ENCODE measurements around the gene MRPL42.

The MRPL42 gene

DNA sequence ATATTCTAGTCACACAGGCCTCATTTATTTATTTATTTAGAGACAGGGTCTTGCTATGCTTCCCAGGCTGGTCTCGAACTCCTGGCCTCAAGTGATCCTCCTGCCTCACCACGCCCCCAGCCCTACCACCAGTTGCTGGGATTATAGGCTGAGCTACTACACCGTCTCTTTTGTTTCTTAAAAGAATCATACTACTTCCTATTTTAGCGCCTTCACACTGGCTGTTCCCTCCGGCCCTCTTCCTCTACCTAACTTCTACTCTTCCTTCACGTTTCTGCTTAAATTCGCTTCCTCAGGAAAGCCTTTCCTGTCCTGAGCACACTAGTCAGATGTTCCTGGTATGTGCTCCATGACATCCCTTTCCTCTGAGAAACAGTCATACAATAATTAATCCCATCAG is 6.4 kb upstream of the MRPL42 start:
- no CpG with 5 or more reads among the region's 7 CpGs for WGBS, 2 donors (ENCODE audit: extremely low coverage in 2 of 2, insufficient read length in 2 of 2, insufficient replicate concordance in 1 of 2)
- Histone ChIP-seq H3K4me2 (ENCODE audit: insufficient read depth, low read length, poor library complexity, severe bottlenecking) (no peak overlapping the region), H3K9ac (ENCODE audit: low read depth, low read length, poor library complexity) (no peak overlapping the region), H3K4ac (ENCODE audit: low read length) (no peak overlapping the region), H3K18ac (ENCODE audit: low read length) (no peak overlapping the region), H2BK5ac (ENCODE audit: low read length) (no peak overlapping the region), H3K23ac (ENCODE audit: low read depth, low read length, poor library complexity) (no peak overlapping the region), H3K27ac (replicated peaks; ENCODE audit: low read length) (no peak overlapping the region), H3K9me3 (replicated peaks in 1 of 2; ENCODE audit: control insufficient read depth in 2 of 2, insufficient read depth in 1 of 2, low read depth in 1 of 2, low read length in 2 of 2) (no peaks in the 10 kb centered on the region), H2BK12ac (ENCODE audit: low read length) (no peak overlapping the region), H3K4me1 (ENCODE audit: control insufficient read depth in 2 of 2, insufficient read depth in 1 of 2, low read depth in 1 of 2, low read length in 2 of 2) (peaks cover 0 to 2% of the 10 kb centered on the region in 2 donors), H3K27me3 (ENCODE audit: control insufficient read depth in 3 of 3, insufficient read depth in 3 of 3, low read depth in 1 of 3, low read length in 3 of 3) (no peaks in the 10 kb centered on the region), H2BK15ac (ENCODE audit: low read length) (peak overlapping the region; percentile 49), H3K79me1 (ENCODE audit: low read depth, low read length) (no peaks in the 10 kb centered on the region), H2BK120ac (ENCODE audit: low read depth, low read length) (no peak overlapping the region), H3K4me3 (ENCODE audit: low read length in 2 of 2) (no peak overlapping the region), H3K36me3 (replicated peaks in 1 of 2; ENCODE audit: control insufficient read depth in 2 of 2, insufficient read depth in 2 of 2, low read length in 2 of 2) (no peaks in the 10 kb centered on the region), H4K8ac (ENCODE audit: low read depth, low read length) (no peak overlapping the region), H2AK5ac (ENCODE audit: low read depth, low read length) (no peak overlapping the region), H3K14ac (ENCODE audit: low read length) (no peak overlapping the region), H4K91ac (ENCODE audit: low read depth, low read length, poor library complexity) (no peak overlapping the region), H2AFZ (ENCODE audit: low read length) (no peak overlapping the region)
- DNase-seq (ENCODE audit: low spot score): no peak

DNA sequence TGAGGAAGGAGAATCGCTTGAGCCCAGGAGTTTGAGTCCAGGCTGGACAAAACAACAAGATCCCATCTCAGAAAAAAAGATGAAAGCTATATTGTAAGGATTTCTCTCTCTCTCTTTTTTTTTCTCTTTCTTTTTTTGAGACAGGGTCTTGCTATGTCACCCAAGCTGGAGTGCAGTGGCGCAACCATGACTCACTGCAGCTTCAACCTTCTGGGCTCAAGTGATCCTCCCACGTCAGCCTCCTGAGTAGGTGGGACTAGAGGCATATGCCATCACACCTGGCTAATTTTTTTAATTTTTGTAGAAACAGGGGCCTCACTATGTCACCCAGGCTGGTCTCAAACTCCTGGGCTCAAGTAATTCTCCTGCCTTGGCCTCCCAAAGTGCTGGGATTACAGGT is 5.8 kb upstream of the MRPL42 start:
- no peak overlapping the region for H2BK5ac ChIP-seq (ENCODE audit: low read length)
- no peak overlapping the region for H3K23ac ChIP-seq (ENCODE audit: low read depth, low read length, poor library complexity)
- H3K9ac ChIP-seq (ENCODE audit: low read depth, low read length, poor library complexity): no peak overlapping the region
- no peak overlapping the region for H3K4me3 ChIP-seq (ENCODE audit: low read length in 2 of 2)
- no peak overlapping the region for H2AFZ ChIP-seq (ENCODE audit: low read length)
- no peak overlapping the region for H3K14ac ChIP-seq (ENCODE audit: low read length)
- H2BK12ac ChIP-seq (ENCODE audit: low read length): no peak overlapping the region
- H3K4me2 ChIP-seq (ENCODE audit: insufficient read depth, low read length, poor library complexity, severe bottlenecking): no peak overlapping the region
- no peaks in the 10 kb centered on the region for H3K36me3 ChIP-seq (replicated peaks in 1 of 2; ENCODE audit: control insufficient read depth in 2 of 2, insufficient read depth in 2 of 2, low read length in 2 of 2)
- H2BK120ac ChIP-seq (ENCODE audit: low read depth, low read length): no peak overlapping the region
- H2BK15ac ChIP-seq (ENCODE audit: low read length): no peak overlapping the region
- no peak overlapping the region for H2AK5ac ChIP-seq (ENCODE audit: low read depth, low read length)
- no peak overlapping the region for H4K91ac ChIP-seq (ENCODE audit: low read depth, low read length, poor library complexity)
- H3K4ac ChIP-seq (ENCODE audit: low read length): no peak overlapping the region
- no peak overlapping the region for H3K18ac ChIP-seq (ENCODE audit: low read length)
- DNase-seq (ENCODE audit: low spot score): no peak
- H3K9me3 ChIP-seq (replicated peaks in 1 of 2; ENCODE audit: control insufficient read depth in 2 of 2, insufficient read depth in 1 of 2, low read depth in 1 of 2, low read length in 2 of 2): no peaks in the 10 kb centered on the region
- H3K4me1 ChIP-seq (ENCODE audit: control insufficient read depth in 2 of 2, insufficient read depth in 1 of 2, low read depth in 1 of 2, low read length in 2 of 2): peaks cover 0 to 2% of the 10 kb centered on the region in 2 donors
- WGBS, 2 donors (ENCODE audit: extremely low coverage in 2 of 2, insufficient read length in 2 of 2, insufficient replicate concordance in 1 of 2): no CpG with 5 or more reads among the region's 3 CpGs
- H3K79me1 ChIP-seq (ENCODE audit: low read depth, low read length): no peaks in the 10 kb centered on the region
- no peak overlapping the region for H3K27ac ChIP-seq (replicated peaks; ENCODE audit: low read length)
- no peaks in the 10 kb centered on the region for H3K27me3 ChIP-seq (ENCODE audit: control insufficient read depth in 3 of 3, insufficient read depth in 3 of 3, low read depth in 1 of 3, low read length in 3 of 3)
- no peak overlapping the region for H4K8ac ChIP-seq (ENCODE audit: low read depth, low read length)

DNA sequence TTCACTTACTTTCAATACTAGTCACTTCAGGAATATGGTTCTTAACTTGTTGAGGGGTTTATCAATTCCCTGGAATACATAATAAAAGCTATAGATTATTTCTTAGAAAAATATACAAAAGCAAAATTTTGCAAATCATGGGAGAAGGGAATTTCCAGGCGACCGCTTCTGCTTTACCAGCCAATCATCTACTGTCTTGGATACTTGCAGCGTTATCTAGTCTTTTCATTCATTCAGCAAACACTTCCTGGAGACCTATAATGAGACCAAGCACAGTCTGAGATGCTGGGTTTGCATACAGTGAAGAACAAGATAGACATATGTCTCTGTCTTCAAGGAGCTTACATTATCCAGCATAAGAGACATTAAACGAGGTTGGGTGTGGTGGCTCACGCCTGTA is 1.5 kb upstream of the MRPL42 start:
- Histone ChIP-seq H3K4ac (ENCODE audit: low read length) (no peak overlapping the region), H3K9me3 (replicated peaks in 1 of 2; ENCODE audit: control insufficient read depth in 2 of 2, insufficient read depth in 1 of 2, low read depth in 1 of 2, low read length in 2 of 2) (peaks cover 0 to 3% of the 10 kb centered on the region in 2 donors), H3K23ac (ENCODE audit: low read depth, low read length, poor library complexity) (no peak overlapping the region), H2BK12ac (ENCODE audit: low read length) (no peak overlapping the region), H2BK5ac (ENCODE audit: low read length) (no peak overlapping the region), H3K9ac (ENCODE audit: low read depth, low read length, poor library complexity) (no peak overlapping the region), H3K27me3 (ENCODE audit: control insufficient read depth in 3 of 3, insufficient read depth in 3 of 3, low read depth in 1 of 3, low read length in 3 of 3) (no peaks in the 10 kb centered on the region), H2AK5ac (ENCODE audit: low read depth, low read length) (no peak overlapping the region), H3K4me1 (ENCODE audit: control insufficient read depth in 2 of 2, insufficient read depth in 1 of 2, low read depth in 1 of 2, low read length in 2 of 2) (peaks cover 0 to 5% of the 10 kb centered on the region in 2 donors), H4K8ac (ENCODE audit: low read depth, low read length) (no peak overlapping the region), H2BK15ac (ENCODE audit: low read length) (no peak overlapping the region), H3K14ac (ENCODE audit: low read length) (no peak overlapping the region), H2BK120ac (ENCODE audit: low read depth, low read length) (no peak overlapping the region), H3K27ac (replicated peaks; ENCODE audit: low read length) (no peak overlapping the region), H3K79me1 (ENCODE audit: low read depth, low read length) (no peaks in the 10 kb centered on the region), H2AFZ (ENCODE audit: low read length) (no peak overlapping the region), H3K36me3 (replicated peaks in 1 of 2; ENCODE audit: control insufficient read depth in 2 of 2, insufficient read depth in 2 of 2, low read length in 2 of 2) (peaks cover 1 to 24% of the 10 kb centered on the region in 2 donors), H3K4me3 (ENCODE audit: low read length in 2 of 2) (no peak overlapping the region), H3K18ac (ENCODE audit: low read length) (no peak overlapping the region), H3K4me2 (ENCODE audit: insufficient read depth, low read length, poor library complexity, severe bottlenecking) (no peak overlapping the region), H4K91ac (ENCODE audit: low read depth, low read length, poor library complexity) (no peak overlapping the region)
- DNase-seq (ENCODE audit: low spot score): no peak
- WGBS, 2 donors (ENCODE audit: extremely low coverage in 2 of 2, insufficient read length in 2 of 2, insufficient replicate concordance in 1 of 2): no CpG with 5 or more reads among the region's 5 CpGs

DNA sequence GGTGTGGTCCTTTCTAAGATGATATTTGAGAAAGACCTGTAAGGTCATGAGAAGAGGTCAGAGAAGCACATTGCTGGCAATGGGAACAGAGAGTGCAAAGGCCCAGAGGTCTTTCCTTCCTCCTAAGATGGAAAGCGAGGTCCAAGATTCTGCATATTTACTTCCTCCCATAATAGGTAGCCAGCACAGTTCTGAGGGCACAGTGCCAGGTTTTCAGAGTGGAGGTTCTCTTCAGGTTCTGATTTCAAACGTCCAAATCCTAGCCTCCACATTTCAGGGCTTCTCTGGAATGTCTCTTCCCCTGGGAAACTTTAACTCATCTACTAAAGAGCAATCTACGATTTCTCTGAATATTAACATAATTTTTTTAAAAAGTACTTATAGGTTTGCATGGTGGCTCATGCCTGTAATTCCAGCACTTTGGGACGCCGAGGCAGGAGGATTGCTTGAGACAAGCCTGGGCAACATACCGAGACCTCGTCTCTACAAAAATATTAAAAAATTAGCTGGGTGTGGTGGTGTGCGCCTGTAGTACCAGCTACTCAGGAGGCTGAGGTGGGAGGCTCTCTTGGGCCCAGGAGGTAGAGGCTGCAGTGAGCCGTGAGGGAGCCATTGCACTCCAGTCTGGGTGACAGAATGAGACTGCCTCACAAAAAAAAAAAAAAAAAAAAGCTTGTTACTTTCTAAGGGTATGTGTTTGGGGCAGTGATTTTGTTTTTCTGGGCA is 526 bp upstream of the MRPL42 start:
- WGBS, 2 donors (ENCODE audit: extremely low coverage in 2 of 2, insufficient read length in 2 of 2, insufficient replicate concordance in 1 of 2): no CpG with 5 or more reads among the region's 9 CpGs
- H4K8ac ChIP-seq (ENCODE audit: low read depth, low read length): no peak overlapping the region
- H2BK120ac ChIP-seq (ENCODE audit: low read depth, low read length): no peak overlapping the region
- peaks cover 0 to 3% of the 10 kb centered on the region in 2 donors for H3K9me3 ChIP-seq (replicated peaks in 1 of 2; ENCODE audit: control insufficient read depth in 2 of 2, insufficient read depth in 1 of 2, low read depth in 1 of 2, low read length in 2 of 2)
- H3K4me1 ChIP-seq (ENCODE audit: control insufficient read depth in 2 of 2, insufficient read depth in 1 of 2, low read depth in 1 of 2, low read length in 2 of 2): peaks cover 0 to 5% of the 10 kb centered on the region in 2 donors
- no peak for DNase-seq (ENCODE audit: low spot score)
- H3K27ac ChIP-seq (replicated peaks; ENCODE audit: low read length): no peak overlapping the region
- H3K27me3 ChIP-seq (ENCODE audit: control insufficient read depth in 3 of 3, insufficient read depth in 3 of 3, low read depth in 1 of 3, low read length in 3 of 3): no peaks in the 10 kb centered on the region
- no peak overlapping the region for H2BK5ac ChIP-seq (ENCODE audit: low read length)
- peak overlapping the region in 1 of 2 donors; percentile 76 for H3K4me3 ChIP-seq (ENCODE audit: low read length in 2 of 2)
- no peak overlapping the region for H3K18ac ChIP-seq (ENCODE audit: low read length)
- no peak overlapping the region for H3K4ac ChIP-seq (ENCODE audit: low read length)
- H2BK15ac ChIP-seq (ENCODE audit: low read length): no peak overlapping the region
- no peak overlapping the region for H3K4me2 ChIP-seq (ENCODE audit: insufficient read depth, low read length, poor library complexity, severe bottlenecking)
- peaks cover 1 to 33% of the 10 kb centered on the region in 2 donors for H3K36me3 ChIP-seq (replicated peaks in 1 of 2; ENCODE audit: control insufficient read depth in 2 of 2, insufficient read depth in 2 of 2, low read length in 2 of 2)
- no peak overlapping the region for H3K14ac ChIP-seq (ENCODE audit: low read length)
- no peak overlapping the region for H2AK5ac ChIP-seq (ENCODE audit: low read depth, low read length)
- no peak overlapping the region for H2BK12ac ChIP-seq (ENCODE audit: low read length)
- no peaks in the 10 kb centered on the region for H3K79me1 ChIP-seq (ENCODE audit: low read depth, low read length)
- H4K91ac ChIP-seq (ENCODE audit: low read depth, low read length, poor library complexity): no peak overlapping the region
- H2AFZ ChIP-seq (ENCODE audit: low read length): peak overlapping the region; percentile 88
- no peak overlapping the region for H3K23ac ChIP-seq (ENCODE audit: low read depth, low read length, poor library complexity)
- H3K9ac ChIP-seq (ENCODE audit: low read depth, low read length, poor library complexity): no peak overlapping the region

Measured in neuronal stem cell (in vitro differentiated cells).